Fibroblast of skin of abdomen (primary cell): ENCODE data around the gene OR7G3.

Source experiments
- DNase-seq: peaks from one replicate; pipeline ENCODE4 v3.0.0-alpha.2; 2013

Gene OR7G3

GRCh38 chr19:9107375-9107774 is 19.4 kb downstream of the OR7G3 start, which contains the start of gene OR7G2:
Gene OR7G2 (minus strand): TSS chr19:9107475. CDS start chr19:9103243, 4,232 bp downstream.
- no peak for DNase-seq

- no peak for DNase-seq
Observed at GRCh38 chr19:9086761-9087160, 40.0 kb downstream of the OR7G3 start, which contains the start of gene OR1M1. Gene OR1M1 (plus strand): TSS chr19:9087061. CDS start chr19:9093245, 6,184 bp downstream.

GRCh38 chr19:9078651-9079050 is 48.1 kb downstream of the OR7G3 start:
- DNase-seq, result no peak

- no peak for DNase-seq
Observed at GRCh38 chr19:9076901-9077300, 49.8 kb downstream of the OR7G3 start.
